ENCODE measurements around the gene TLR8.

The TLR8 gene

GRCh38 chrX:12901486-12901885, 4.9 kb upstream of the TLR8 start:
- peak; percentile 73 for DNase-seq (ENCODE audit: extremely low spot score)
- TF ChIP-seq SP1 (IDR thresholded peaks at IDR 0.05) (no peak), FOXK2 (IDR thresholded peaks at IDR 0.05) (no peak), ELF4 (IDR thresholded peaks at IDR 0.05) (no peak), CTBP1 (IDR thresholded peaks at IDR 0.05; ENCODE audit: borderline replicate concordance) (no peak), L3MBTL2 (conservative IDR thresholded peaks at IDR 0.05) (peak; percentile 82), TARDBP (IDR thresholded peaks at IDR 0.05) (no peak), BHLHE40 (IDR thresholded peaks at IDR 0.05; ENCODE audit: borderline replicate concordance) (no peak)
- ChIA-PET CTCF (interaction anchor here (0.8 to 1.9 kb wide), 2 partner anchors 36 to 87 kb away, joined by 3 to 11 read pairs; no protein-coding TSS in a partner anchor), POLR2A (no interaction called here)

- ChIA-PET POLR2A (no interaction called here), CTCF (interaction anchor here (0.7 kb wide), 2 partner anchors 524 to 980 kb away, joined by 3 to 4 read pairs; no protein-coding TSS in a partner anchor)
- DNase-seq (ENCODE audit: extremely low spot score) = no peak
- TF ChIP-seq SUZ12 (IDR thresholded peaks at IDR 0.05) = no peak
- no peak for TF ChIP-seq FOXM1 (IDR thresholded peaks at IDR 0.05; ENCODE audit: borderline replicate concordance)
- no peak for TF ChIP-seq NFRKB (IDR thresholded peaks at IDR 0.05)
These were observed 2.8 kb upstream of the TLR8 start for GRCh38 chrX:12903646-12904045.

- TF ChIP-seq ZNF384 (IDR thresholded peaks at IDR 0.05) (no peak), FOXA1 (IDR thresholded peaks at IDR 0.05) (no peak), PKNOX1 (IDR thresholded peaks at IDR 0.05) (no peak), SP1 (IDR thresholded peaks at IDR 0.05) (no peak), ELF4 (IDR thresholded peaks at IDR 0.05) (no peak), BHLHE40 (IDR thresholded peaks at IDR 0.05; ENCODE audit: borderline replicate concordance) (no peak), LEF1 (IDR thresholded peaks at IDR 0.05; ENCODE audit: borderline replicate concordance) (no peak), FOXM1 (IDR thresholded peaks at IDR 0.05; ENCODE audit: borderline replicate concordance) (no peak), HDGF (IDR thresholded peaks at IDR 0.05; ENCODE audit: borderline replicate concordance) (no peak), TARDBP (IDR thresholded peaks at IDR 0.05) (no peak), NFRKB (IDR thresholded peaks at IDR 0.05) (no peak), SUZ12 (IDR thresholded peaks at IDR 0.05) (no peak), L3MBTL2 (conservative IDR thresholded peaks at IDR 0.05) (no peak), CTBP1 (IDR thresholded peaks at IDR 0.05; ENCODE audit: borderline replicate concordance) (no peak), FOXK2 (IDR thresholded peaks at IDR 0.05) (no peak)
- no peak for DNase-seq (ENCODE audit: extremely low spot score)
- ChIA-PET CTCF (no interaction called here), POLR2A (no interaction called here)
These were observed 4.2 kb downstream of the TLR8 start for GRCh38 chrX:12910423-12911121.

- ChIA-PET CTCF (no interaction called here), POLR2A (no interaction called here)
- no peak for DNase-seq (ENCODE audit: extremely low spot score)
- no peak for TF ChIP-seq ARNT (IDR thresholded peaks at IDR 0.05)
- TF ChIP-seq SP1 (IDR thresholded peaks at IDR 0.05) = no peak
- no peak for TF ChIP-seq ELF4 (IDR thresholded peaks at IDR 0.05)
- TF ChIP-seq TARDBP (IDR thresholded peaks at IDR 0.05) = no peak
- TF ChIP-seq PKNOX1 (IDR thresholded peaks at IDR 0.05) = no peak
- no peak for TF ChIP-seq LEF1 (IDR thresholded peaks at IDR 0.05; ENCODE audit: borderline replicate concordance)
- TF ChIP-seq BHLHE40 (IDR thresholded peaks at IDR 0.05; ENCODE audit: borderline replicate concordance) = no peak
- no peak for TF ChIP-seq SUZ12 (IDR thresholded peaks at IDR 0.05)
- no peak for TF ChIP-seq FOXA1 (IDR thresholded peaks at IDR 0.05)
- no peak for TF ChIP-seq FOXM1 (IDR thresholded peaks at IDR 0.05; ENCODE audit: borderline replicate concordance)
- no peak for TF ChIP-seq HDGF (IDR thresholded peaks at IDR 0.05; ENCODE audit: borderline replicate concordance)
- no peak for TF ChIP-seq L3MBTL2 (conservative IDR thresholded peaks at IDR 0.05)
- no peak for TF ChIP-seq ZNF384 (IDR thresholded peaks at IDR 0.05)
- TF ChIP-seq NFRKB (IDR thresholded peaks at IDR 0.05) = no peak
- TF ChIP-seq CTBP1 (IDR thresholded peaks at IDR 0.05; ENCODE audit: borderline replicate concordance) = no peak
These were observed 4.7 kb downstream of the TLR8 start for GRCh38 chrX:12911122-12911470.

- ChIA-PET CTCF (no interaction called here), POLR2A (no interaction called here)
- no peak for DNase-seq (ENCODE audit: extremely low spot score)
- no peak for TF ChIP-seq FOXK2 (IDR thresholded peaks at IDR 0.05)
- TF ChIP-seq PKNOX1 (IDR thresholded peaks at IDR 0.05) = no peak
- TF ChIP-seq NFRKB (IDR thresholded peaks at IDR 0.05) = no peak
- TF ChIP-seq LEF1 (IDR thresholded peaks at IDR 0.05; ENCODE audit: borderline replicate concordance) = no peak
- no peak for TF ChIP-seq TARDBP (IDR thresholded peaks at IDR 0.05)
- TF ChIP-seq BHLHE40 (IDR thresholded peaks at IDR 0.05; ENCODE audit: borderline replicate concordance) = no peak
- TF ChIP-seq CTBP1 (IDR thresholded peaks at IDR 0.05; ENCODE audit: borderline replicate concordance) = no peak
- TF ChIP-seq ELF4 (IDR thresholded peaks at IDR 0.05) = no peak
- TF ChIP-seq HDGF (IDR thresholded peaks at IDR 0.05; ENCODE audit: borderline replicate concordance) = no peak
- no peak for TF ChIP-seq SUZ12 (IDR thresholded peaks at IDR 0.05)
- TF ChIP-seq L3MBTL2 (conservative IDR thresholded peaks at IDR 0.05) = no peak
- TF ChIP-seq FOXA1 (IDR thresholded peaks at IDR 0.05) = no peak
- TF ChIP-seq ARNT (IDR thresholded peaks at IDR 0.05) = no peak
- no peak for TF ChIP-seq SP1 (IDR thresholded peaks at IDR 0.05)
- TF ChIP-seq ZNF384 (IDR thresholded peaks at IDR 0.05) = no peak
- TF ChIP-seq FOXM1 (IDR thresholded peaks at IDR 0.05; ENCODE audit: borderline replicate concordance) = no peak
These were observed 6.5 kb downstream of the TLR8 start for GRCh38 chrX:12912791-12913482.

GRCh38 chrX:12917753-12918152, 11.3 kb downstream of the TLR8 start:
- TF ChIP-seq NFRKB (IDR thresholded peaks at IDR 0.05) = no peak
- TF ChIP-seq CTBP1 (IDR thresholded peaks at IDR 0.05; ENCODE audit: borderline replicate concordance) = no peak
- no peak for TF ChIP-seq TARDBP (IDR thresholded peaks at IDR 0.05)
- no peak for TF ChIP-seq FOXA1 (IDR thresholded peaks at IDR 0.05)
- no peak for TF ChIP-seq SUZ12 (IDR thresholded peaks at IDR 0.05)
- TF ChIP-seq FOXK2 (IDR thresholded peaks at IDR 0.05) = no peak
- TF ChIP-seq HDGF (IDR thresholded peaks at IDR 0.05; ENCODE audit: borderline replicate concordance) = no peak
- TF ChIP-seq L3MBTL2 (conservative IDR thresholded peaks at IDR 0.05) = no peak
- no peak for TF ChIP-seq LEF1 (IDR thresholded peaks at IDR 0.05; ENCODE audit: borderline replicate concordance)
- no peak for TF ChIP-seq BHLHE40 (IDR thresholded peaks at IDR 0.05; ENCODE audit: borderline replicate concordance)
- TF ChIP-seq ZNF384 (IDR thresholded peaks at IDR 0.05) = no peak
- no peak for TF ChIP-seq FOXM1 (IDR thresholded peaks at IDR 0.05; ENCODE audit: borderline replicate concordance)
- no peak for TF ChIP-seq ARNT (IDR thresholded peaks at IDR 0.05)
- TF ChIP-seq ELF4 (IDR thresholded peaks at IDR 0.05) = no peak
- TF ChIP-seq PKNOX1 (IDR thresholded peaks at IDR 0.05) = no peak
- TF ChIP-seq SP1 (IDR thresholded peaks at IDR 0.05) = no peak
- DNase-seq (ENCODE audit: extremely low spot score) = no peak
- CTCF ChIA-PET = no interaction called here
- POLR2A ChIA-PET = no interaction called here
